Stimulated activated CD8-positive, alpha-beta memory T cell treated with anti-CD3 and anti-CD28 coated beads, Interleukin-4, amount 100 ng/mL, for 24 hours (primary cell): ENCODE results near the gene ZFYVE28.

Experiments used
- DNase-seq: peaks from one replicate; pipeline ENCODE4 v3.0.0-alpha.2; 2020; ENCODE audit warnings: low read depth

Gene ZFYVE28

DNA sequence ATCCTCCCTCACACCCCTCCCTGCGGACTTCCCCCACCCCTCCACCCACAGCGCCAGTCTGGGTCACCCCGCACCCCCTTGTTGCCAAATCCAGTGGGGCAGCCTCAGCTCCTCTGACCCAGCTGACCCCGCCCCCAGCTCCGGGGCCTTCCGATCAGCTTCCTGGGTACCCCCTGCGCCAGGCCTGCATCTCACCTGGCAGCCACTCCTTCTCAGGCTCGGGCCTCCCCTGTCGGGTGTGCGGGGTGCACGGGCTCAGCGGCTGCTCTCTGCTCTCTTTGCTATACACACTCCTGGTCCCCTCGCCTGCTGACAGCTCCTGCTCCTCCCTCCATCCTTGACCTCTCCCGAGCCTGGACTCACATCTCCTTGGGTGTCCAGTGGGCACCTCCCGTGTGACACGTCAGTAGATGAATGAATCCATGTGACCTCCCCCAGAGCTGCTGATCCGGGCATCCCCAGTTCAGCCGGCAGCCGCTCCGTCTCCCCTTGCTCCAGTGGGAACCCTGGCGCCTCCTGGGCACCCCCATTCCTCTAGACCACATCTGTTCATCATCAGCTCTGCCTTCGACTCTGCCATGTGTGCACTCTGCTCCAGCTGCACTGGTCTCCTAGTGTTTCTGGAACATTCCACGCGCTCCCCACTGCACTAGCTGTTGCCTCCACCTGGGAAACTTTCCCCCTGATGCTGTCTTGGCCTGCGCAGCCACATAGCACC, 10.2 kb upstream of the ZFYVE28 start:
- DNase-seq: no peak

- no peak for DNase-seq
Measured at GRCh38 chr4:2427383-2428334, 9.2 kb upstream of the ZFYVE28 start.

DNA sequence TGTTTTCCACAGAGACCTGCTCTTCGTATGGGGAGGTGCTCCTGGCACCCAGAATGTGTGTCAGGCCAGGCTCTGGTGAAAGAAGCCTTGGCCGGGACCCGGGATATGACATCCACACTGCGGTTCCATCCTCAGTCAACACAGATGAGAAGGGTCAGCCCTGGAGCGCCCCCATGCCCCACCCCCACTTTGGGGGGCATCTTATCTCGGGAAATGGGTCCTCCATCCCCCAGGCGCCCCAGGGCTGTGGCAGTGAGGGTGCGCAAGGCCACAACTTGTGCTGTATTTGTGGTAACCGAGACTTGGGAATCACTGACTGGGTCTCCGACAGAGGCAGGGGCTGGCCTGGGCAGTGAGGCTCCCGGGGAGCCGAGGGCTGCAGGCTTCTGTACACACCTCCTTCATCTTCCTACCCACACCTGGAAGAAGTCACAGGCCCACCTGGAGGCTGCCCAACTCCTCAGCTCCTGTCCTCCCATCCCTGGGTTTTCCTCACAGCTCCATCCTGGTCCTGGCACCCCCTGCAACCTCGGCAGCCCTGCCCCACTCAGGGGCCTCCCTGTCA, 8.3 kb upstream of the ZFYVE28 start:
- no peak for DNase-seq

GRCh38 chr4:2426069-2426397, 7.6 kb upstream of the ZFYVE28 start:
- DNase-seq: no peak

GRCh38 chr4:2425386-2426068, 7.1 kb upstream of the ZFYVE28 start:
- no peak for DNase-seq

GRCh38 chr4:2424581-2424980, 6.1 kb upstream of the ZFYVE28 start:
- DNase-seq: no peak

- DNase-seq: no peak
Measured at GRCh38 chr4:2423695-2424094, 5.2 kb upstream of the ZFYVE28 start.

- DNase-seq: no peak
Measured at GRCh38 chr4:2423066-2423465, 4.6 kb upstream of the ZFYVE28 start.

DNA sequence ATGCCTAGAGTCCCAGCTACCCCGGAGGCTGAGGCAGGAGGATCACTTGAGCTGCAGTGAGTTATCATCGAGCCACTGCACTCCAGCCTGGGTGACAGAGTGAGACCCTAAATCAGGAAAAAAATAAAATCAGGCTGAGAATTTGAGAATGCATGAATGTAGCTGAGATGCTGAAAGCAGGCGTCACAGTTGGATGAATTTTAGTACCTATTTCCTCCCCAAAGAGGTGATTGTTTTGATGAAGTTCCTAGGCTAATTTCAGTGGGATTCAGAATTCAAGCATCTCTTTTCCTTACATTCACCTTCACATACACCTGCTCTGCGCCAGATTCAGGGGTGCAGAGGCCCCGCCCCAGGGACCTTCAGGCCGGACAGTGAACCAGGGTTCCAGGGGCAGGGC, 3.5 kb upstream of the ZFYVE28 start:
- DNase-seq: no peak

DNA sequence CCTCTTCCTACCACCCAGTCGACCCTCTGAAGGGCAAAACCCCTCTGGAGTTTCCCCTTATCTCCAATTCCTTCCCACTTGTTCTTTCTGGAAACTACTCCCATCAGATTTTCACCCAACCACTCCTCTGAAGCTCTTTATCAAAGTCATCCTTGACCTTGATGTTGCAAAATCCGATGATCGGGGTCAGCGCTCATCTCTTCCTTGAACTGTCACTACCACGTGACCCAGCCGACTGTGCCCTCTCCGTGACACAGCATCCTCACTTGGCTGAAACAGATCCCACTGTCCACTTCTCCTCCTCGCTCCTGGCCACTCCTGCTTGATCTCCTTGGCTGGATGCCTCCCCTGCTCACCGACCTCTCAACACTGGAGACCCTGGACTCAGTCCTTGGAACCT, 1.4 kb upstream of the ZFYVE28 start:
- DNase-seq: no peak

DNA sequence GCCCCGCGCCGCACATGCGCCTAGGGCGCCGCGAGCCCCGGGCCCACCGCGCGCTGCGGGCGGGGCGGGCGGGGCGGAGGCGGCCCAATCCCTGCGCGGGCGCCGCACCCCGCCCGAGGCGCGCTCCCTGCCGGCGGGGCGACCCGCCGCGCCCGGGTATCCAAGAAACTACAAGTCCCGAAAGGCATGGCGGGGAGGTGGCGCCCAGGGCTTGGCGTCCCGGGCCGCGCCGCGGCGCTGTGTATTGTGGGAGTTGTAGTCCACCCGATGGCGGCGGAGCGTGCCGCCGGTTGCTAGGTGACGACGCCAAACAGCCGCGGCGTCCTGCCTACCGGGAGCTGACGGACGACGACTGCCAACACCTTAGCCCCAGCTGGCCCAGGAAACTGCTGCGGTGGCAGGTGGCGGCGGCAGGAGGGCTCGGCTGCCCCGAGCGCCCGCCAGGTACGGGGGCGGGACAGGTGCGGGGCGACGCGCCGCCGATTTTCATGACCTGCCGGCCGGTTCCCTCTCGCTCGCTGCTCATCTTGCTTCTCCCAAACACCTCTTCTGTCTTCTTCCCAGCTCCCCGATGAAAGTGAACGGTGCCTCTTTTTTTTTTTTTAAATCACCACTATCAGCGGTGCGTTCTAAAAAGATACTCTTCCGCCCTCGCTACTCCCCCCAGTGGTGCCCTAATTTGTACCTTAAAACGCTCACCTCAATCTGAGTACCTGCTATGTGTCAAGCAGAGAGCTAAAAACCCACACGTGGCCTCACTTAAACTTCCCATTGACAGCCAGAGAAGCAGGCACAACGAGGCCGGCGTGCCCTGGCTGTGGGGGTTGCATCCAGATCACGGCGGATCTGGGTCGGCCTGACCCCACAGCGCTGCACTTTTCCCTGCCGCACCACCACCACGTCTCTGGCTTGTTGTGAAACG, 466 bp upstream of the ZFYVE28 start, which contains the start of gene CFAP99:
Gene CFAP99 (plus strand): TSS at position 306 of the 922 bp plus-strand sequence.
- DNase-seq: peak; percentile 97

- no peak for DNase-seq
Measured at GRCh38 chr4:2417226-2417764, 1.1 kb downstream of the ZFYVE28 start.

- DNase-seq: no peak
Measured at GRCh38 chr4:2416564-2417225, 1.8 kb downstream of the ZFYVE28 start.

DNA sequence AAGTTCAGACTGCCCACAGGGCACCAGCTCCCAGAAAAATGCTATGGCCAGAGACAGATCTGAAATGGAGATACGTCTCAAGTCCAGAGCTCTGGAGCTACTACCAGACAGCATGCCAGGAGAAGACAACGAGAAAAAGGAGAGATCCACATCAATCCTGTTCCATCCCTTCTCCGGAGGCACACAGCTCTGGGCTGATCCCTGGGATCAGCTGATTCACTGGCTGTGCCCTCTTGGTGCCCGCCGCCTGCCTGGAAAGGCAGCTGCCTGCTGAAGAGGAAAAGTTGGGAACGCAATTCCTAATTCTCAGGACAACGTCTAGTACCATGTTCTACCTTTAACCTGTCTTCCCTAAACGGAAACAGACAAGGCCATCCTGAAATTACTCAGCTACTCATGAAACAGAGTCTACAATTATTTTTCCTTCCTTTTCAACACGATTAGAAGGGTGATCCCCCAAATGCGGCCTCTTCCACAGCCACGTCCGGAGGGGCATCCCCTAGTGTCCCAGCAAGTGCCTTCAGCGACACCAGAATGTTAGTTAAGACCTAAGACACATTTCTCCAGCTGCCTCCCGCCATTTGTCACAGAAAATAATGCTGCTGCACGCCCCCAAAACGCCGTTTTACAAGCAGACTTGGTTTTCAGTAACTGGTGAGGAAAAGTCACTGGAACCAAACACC, 2.4 kb downstream of the ZFYVE28 start:
- no peak for DNase-seq

DNA sequence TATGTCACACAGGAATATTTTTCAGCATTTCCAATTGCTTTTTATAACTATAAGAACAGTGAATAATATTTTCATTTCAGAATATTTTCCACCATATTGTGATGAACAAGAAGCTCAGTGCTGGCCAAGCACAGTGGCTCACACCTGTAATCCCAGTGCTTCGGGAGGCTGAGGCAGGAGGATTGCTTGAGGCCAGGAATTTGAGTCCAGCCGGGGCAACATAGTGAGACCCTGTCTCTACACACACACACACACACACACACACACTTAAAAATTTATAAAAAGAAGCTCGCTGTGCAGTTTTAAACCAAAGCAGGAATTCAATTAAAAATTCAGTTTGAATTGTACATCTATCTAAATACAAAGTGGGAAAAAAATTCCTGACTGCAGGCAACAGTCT, 3.2 kb downstream of the ZFYVE28 start:
- DNase-seq: no peak

GRCh38 chr4:2413821-2414610, 4.4 kb downstream of the ZFYVE28 start:
- DNase-seq: no peak

- peak; percentile 67 for DNase-seq
Measured at GRCh38 chr4:2412885-2413716, 5.3 kb downstream of the ZFYVE28 start.

- DNase-seq: peak; percentile 50
Measured at GRCh38 chr4:2412534-2412884, 5.9 kb downstream of the ZFYVE28 start.
